Mucosa of rectum (tissue), 2 donors: ENCODE results near the gene KPNA3.

Source experiments
- H3K27ac ChIP-seq, 2 donors: one replicate each; pipeline ENCODE4 v1.7.0; 2013; ENCODE audit warnings: inconsistent platforms in 2 of 2, low read depth in 2 of 2, low read length in 2 of 2
- H3K27me3 ChIP-seq, 2 donors: one replicate each; pipeline ENCODE4 v1.7.0; 2013; ENCODE audit warnings: low read length in 2 of 2; ENCODE audit not compliant: control insufficient read depth in 2 of 2, insufficient read depth in 2 of 2
- H3K36me3 ChIP-seq, 2 donors: one replicate each; pipeline ENCODE4 v1.7.0; 2013; ENCODE audit warnings: low read length in 2 of 2; ENCODE audit not compliant: control insufficient read depth in 2 of 2, insufficient read depth in 2 of 2
- H3K4me1 ChIP-seq, 2 donors: one replicate each; pipeline ENCODE4 v1.7.0; 2013; ENCODE audit warnings: low read length in 2 of 2, mild to moderate bottlenecking in 1 of 2; ENCODE audit not compliant: control insufficient read depth in 2 of 2, insufficient read depth in 2 of 2
- H3K4me3 ChIP-seq, 2 donors: one replicate each; pipeline ENCODE4 v1.7.0; 2013; ENCODE audit warnings: low read length in 2 of 2
- H3K9ac ChIP-seq, 2 donors: one replicate each; pipeline ENCODE4 v1.7.0; 2013; ENCODE audit warnings: low read length in 2 of 2, low read depth in 1 of 2, mild to moderate bottlenecking in 1 of 2
- H3K9me3 ChIP-seq, 2 donors: one replicate each; pipeline ENCODE4 v1.7.0; 2013; ENCODE audit warnings: low read length in 2 of 2; ENCODE audit not compliant: control insufficient read depth in 2 of 2
- donor health status: healthy.
- donor health status: Normal muscosa, but diverticular disease.

KPNA3 gene

GRCh38 chr13:49664606-49665005 lies 127.9 kb downstream of the KPNA3 start:
- H3K4me1 ChIP-seq = no peaks in the 10 kb centered on the region
- H3K9me3 ChIP-seq = no peaks in the 10 kb centered on the region
- H3K4me3 ChIP-seq = no peak overlapping the region
- H3K27me3 ChIP-seq = no peaks in the 10 kb centered on the region
- H3K27ac ChIP-seq = no peak overlapping the region
- H3K9ac ChIP-seq = no peak overlapping the region
- peaks cover 13 to 14% of the 10 kb centered on the region in 2 donors for H3K36me3 ChIP-seq

- Histone ChIP-seq H3K9ac (no peak overlapping the region), H3K27ac (no peak overlapping the region), H3K27me3 (no peaks in the 10 kb centered on the region), H3K4me3 (no peak overlapping the region), H3K36me3 (no peaks in the 10 kb centered on the region), H3K4me1 (no peaks in the 10 kb centered on the region), H3K9me3 (no peaks in the 10 kb centered on the region)
Measured at GRCh38 chr13:49657241-49657641, 135.2 kb downstream of the KPNA3 start.

- Histone ChIP-seq H3K4me3 (no peak overlapping the region), H3K36me3 (no peaks in the 10 kb centered on the region), H3K9me3 (no peaks in the 10 kb centered on the region), H3K27me3 (no peaks in the 10 kb centered on the region), H3K27ac (no peak overlapping the region), H3K9ac (no peak overlapping the region), H3K4me1 (no peaks in the 10 kb centered on the region)
Measured at GRCh38 chr13:49655906-49656305, 136.6 kb downstream of the KPNA3 start.

GRCh38 chr13:49654011-49654410 lies 138.5 kb downstream of the KPNA3 start:
- no peaks in the 10 kb centered on the region for H3K9me3 ChIP-seq
- H3K4me3 ChIP-seq = no peak overlapping the region
- H3K27me3 ChIP-seq = no peaks in the 10 kb centered on the region
- no peaks in the 10 kb centered on the region for H3K4me1 ChIP-seq
- no peak overlapping the region for H3K9ac ChIP-seq
- no peak overlapping the region for H3K27ac ChIP-seq
- H3K36me3 ChIP-seq = no peaks in the 10 kb centered on the region

- Histone ChIP-seq H3K36me3 (no peaks in the 10 kb centered on the region), H3K4me3 (no peak overlapping the region), H3K9me3 (no peaks in the 10 kb centered on the region), H3K27me3 (no peaks in the 10 kb centered on the region), H3K27ac (no peak overlapping the region), H3K4me1 (no peaks in the 10 kb centered on the region), H3K9ac (no peak overlapping the region)
Measured at GRCh38 chr13:49653478-49653877, 139.0 kb downstream of the KPNA3 start.

- Histone ChIP-seq H3K27me3 (no peaks in the 10 kb centered on the region), H3K36me3 (no peaks in the 10 kb centered on the region), H3K27ac (no peak overlapping the region), H3K9ac (no peak overlapping the region), H3K4me3 (no peak overlapping the region), H3K4me1 (no peaks in the 10 kb centered on the region), H3K9me3 (no peaks in the 10 kb centered on the region)
Measured at GRCh38 chr13:49652355-49653305, 139.9 kb downstream of the KPNA3 start.

GRCh38 chr13:49651570-49652354 lies 140.7 kb downstream of the KPNA3 start:
- Histone ChIP-seq H3K4me3 (no peak overlapping the region), H3K27me3 (no peaks in the 10 kb centered on the region), H3K4me1 (no peaks in the 10 kb centered on the region), H3K36me3 (no peaks in the 10 kb centered on the region), H3K27ac (no peak overlapping the region), H3K9ac (no peak overlapping the region), H3K9me3 (no peaks in the 10 kb centered on the region)

- Histone ChIP-seq H3K36me3 (no peaks in the 10 kb centered on the region), H3K4me1 (no peaks in the 10 kb centered on the region), H3K9me3 (no peaks in the 10 kb centered on the region), H3K27ac (no peak overlapping the region), H3K9ac (no peak overlapping the region), H3K4me3 (no peak overlapping the region), H3K27me3 (no peaks in the 10 kb centered on the region)
Measured at GRCh38 chr13:49649963-49650312, 142.5 kb downstream of the KPNA3 start.
